MM.1S (cell line): Measurements from ENCODE around the gene NNT.

Source experiments
- DNase-seq: peaks from one replicate; pipeline ENCODE4 v3.0.0-alpha.2; 2015
- H2AFZ ChIP-seq: fragments of 300-600 bp; sonication (generic); 2 replicates; pipeline ENCODE4 v1.6.0; 2016; ENCODE audit warnings: antibody characterized with exemption, low read length
- H3F3A ChIP-seq: fragments of 300-600 bp; sonication (generic); 2 replicates; pipeline ENCODE4 v1.6.1; 2016; ENCODE audit warnings: mild to moderate bottlenecking, antibody characterized with exemption, low read length, moderate library complexity, mixed read lengths; ENCODE audit not compliant: insufficient read depth
- H3K27ac ChIP-seq: fragments of 300-600 bp; sonication (generic); 2 replicates; pipeline ENCODE4 v1.5.1; 2016; ENCODE audit warnings: mild to moderate bottlenecking, low read length
- H3K27me3 ChIP-seq: fragments of 300-600 bp; sonication (generic); replicated peaks from 2 replicates; pipeline ENCODE4 v1.6.0; 2016; ENCODE audit warnings: low read length; ENCODE audit not compliant: insufficient read depth
- H3K36me3 ChIP-seq: fragments of 300-600 bp; sonication (generic); replicated peaks from 2 replicates; pipeline ENCODE4 v1.6.1; 2016; ENCODE audit warnings: mild to moderate bottlenecking, low read length, mixed read lengths; ENCODE audit not compliant: insufficient read depth
- H3K4me1 ChIP-seq: fragments of 300-600 bp; sonication (generic); 2 replicates; pipeline ENCODE4 v1.6.1; 2016; ENCODE audit warnings: low read length, mixed read lengths
- H3K4me2 ChIP-seq: fragments of 300-600 bp; sonication (generic); 2 replicates; pipeline ENCODE4 v1.6.0; 2016; ENCODE audit warnings: low read depth, low read length
- H3K4me3 ChIP-seq: fragments of 300-600 bp; sonication (generic); 2 replicates; pipeline ENCODE4 v1.5.1; 2016; ENCODE audit warnings: low read length, mixed read lengths
- H3K79me2 ChIP-seq: fragments of 300-600 bp; sonication (generic); 2 replicates; pipeline ENCODE4 v1.6.1; 2016; ENCODE audit warnings: mixed run types, low read length, mixed read lengths
- H3K9ac ChIP-seq: fragments of 300-600 bp; sonication (generic); 2 replicates; pipeline ENCODE4 v1.6.1; 2016; ENCODE audit warnings: low read length, mixed read lengths
- H3K9me2 ChIP-seq: fragments of 300-600 bp; sonication (generic); replicated peaks from 2 replicates; pipeline ENCODE4 v1.6.1; 2016; ENCODE audit warnings: mild to moderate bottlenecking, low read length, mixed read lengths; ENCODE audit not compliant: insufficient read depth
- H3K9me3 ChIP-seq: fragments of 300-600 bp; sonication (generic); replicated peaks from 2 replicates; pipeline ENCODE4 v1.6.1; 2016; ENCODE audit warnings: mild to moderate bottlenecking, low read length, mixed read lengths; ENCODE audit not compliant: insufficient read depth
- H4K20me1 ChIP-seq: fragments of 300-600 bp; sonication (generic); 2 replicates; pipeline ENCODE4 v1.6.1; 2016; ENCODE audit warnings: mild to moderate bottlenecking, low read length, moderate library complexity, mixed read lengths; ENCODE audit not compliant: insufficient read depth
- CTCF ChIP-seq: fragments of 300-600 bp; sonication (generic); IDR thresholded peaks from 2 replicates; pipeline ENCODE4 v1.5.1; 2016; ENCODE audit warnings: antibody characterized with exemption, low read length, mixed read lengths
- EZH2 ChIP-seq: fragments of 300-600 bp; sonication (generic); optimal IDR thresholded peaks from 2 replicates; pipeline ENCODE3; 2017; ENCODE audit warnings: low read depth, mild to moderate bottlenecking, antibody characterized with exemption, low read length, mixed read lengths
- EZH2phosphoT487 ChIP-seq: fragments of 300-600 bp; sonication (generic); IDR thresholded peaks from 2 replicates; pipeline ENCODE4 v1.6.1; 2018; ENCODE audit warnings: antibody characterized with exemption, low read length

Gene NNT

GRCh38 chr5:43699910-43700309, 96.9 kb downstream of the NNT start:
- Histone ChIP-seq H3K9me2 (no peaks in the 10 kb centered on the region), H3K9ac (no peak overlapping the region), H4K20me1 (no peaks in the 10 kb centered on the region), H3K27ac (no peak overlapping the region), H3K4me1 (no peaks in the 10 kb centered on the region), H3K79me2 (peaks cover 22% of the 10 kb centered on the region), H3K4me2 (no peak overlapping the region), H2AFZ (no peak overlapping the region), H3K27me3 (no peaks in the 10 kb centered on the region), H3K4me3 (no peak overlapping the region), H3K9me3 (no peaks in the 10 kb centered on the region), H3F3A (no peaks in the 10 kb centered on the region), H3K36me3 (peaks cover 14% of the 10 kb centered on the region)
- no peak for TF ChIP-seq EZH2phosphoT487
- TF ChIP-seq EZH2: no peak
- no peak for TF ChIP-seq CTCF
- no peak for DNase-seq

- Histone ChIP-seq H3K27me3 (no peaks in the 10 kb centered on the region), H3K4me2 (no peak overlapping the region), H3K79me2 (peaks cover 17% of the 10 kb centered on the region; the same call in 1 of the 2 replicates), H3K4me1 (no peaks in the 10 kb centered on the region), H2AFZ (no peak overlapping the region), H3K9me3 (no peaks in the 10 kb centered on the region), H3K36me3 (peaks cover 12% of the 10 kb centered on the region; the same call in 1 of the 2 replicates), H3F3A (no peaks in the 10 kb centered on the region), H3K27ac (no peak overlapping the region), H3K4me3 (no peak overlapping the region), H3K9me2 (no peaks in the 10 kb centered on the region), H4K20me1 (no peaks in the 10 kb centered on the region), H3K9ac (no peak overlapping the region)
- TF ChIP-seq CTCF (no peak), EZH2 (no peak), EZH2phosphoT487 (no peak)
- no peak for DNase-seq
These were observed 97.6 kb downstream of the NNT start for GRCh38 chr5:43700601-43701000.

GRCh38 chr5:43701227-43701626, 98.2 kb downstream of the NNT start:
- H3K9me2 ChIP-seq: no peaks in the 10 kb centered on the region
- peaks cover 16% of the 10 kb centered on the region; the same call in 1 of the 2 replicates for H3K79me2 ChIP-seq
- TF ChIP-seq EZH2 (no peak), EZH2phosphoT487 (no peak), CTCF (no peak)
- no peaks in the 10 kb centered on the region for H3K9me3 ChIP-seq
- no peak overlapping the region for H3K27ac ChIP-seq
- H3K36me3 ChIP-seq: peaks cover 13% of the 10 kb centered on the region; the same call in 1 of the 2 replicates
- H3K4me2 ChIP-seq: no peak overlapping the region
- H3K9ac ChIP-seq: no peak overlapping the region
- H3K4me3 ChIP-seq: no peak overlapping the region
- H2AFZ ChIP-seq: no peak overlapping the region
- no peaks in the 10 kb centered on the region for H3K27me3 ChIP-seq
- no peaks in the 10 kb centered on the region for H3F3A ChIP-seq
- no peaks in the 10 kb centered on the region for H4K20me1 ChIP-seq
- DNase-seq: no peak
- H3K4me1 ChIP-seq: no peaks in the 10 kb centered on the region
